H1 (cell line): Measurements from ENCODE around the gene KLK6.

Experiments
- CHD2 ChIP-seq: IDR thresholded peaks from 2 replicates; pipeline ENCODE4 v1.6.1; 2012; ENCODE audit warnings: low read length, improper control_type of control experiment
- CREB1 ChIP-seq: IDR thresholded peaks from 2 replicates; pipeline ENCODE4 v1.6.1; 2012; ENCODE audit warnings: inconsistent platforms
- EGR1 ChIP-seq: IDR thresholded peaks from 2 replicates; pipeline ENCODE4 v1.6.1; 2011; ENCODE audit warnings: low read depth, low read length, borderline replicate concordance
- EZH2 ChIP-seq: fragments of 200-600 bp; sonication (generic); IDR thresholded peaks from 2 replicates; pipeline ENCODE4 v1.7.1; 2012; ENCODE audit warnings: low read depth, mild to moderate bottlenecking, moderate library complexity, low read length, inconsistent platforms; ENCODE audit not compliant: severe bottlenecking
- FOSL1 ChIP-seq: IDR thresholded peaks from 2 replicates; pipeline ENCODE4 v1.6.1; 2011; ENCODE audit warnings: mild to moderate bottlenecking, low read depth, low read length, moderate library complexity; ENCODE audit not compliant: insufficient read depth
- JUN ChIP-seq: IDR thresholded peaks from 2 replicates; pipeline ENCODE4 v1.6.1; 2011; ENCODE audit warnings: low read depth, mild to moderate bottlenecking, improper control_type of control experiment, low read length
- NRF1 ChIP-seq: IDR thresholded peaks from 2 replicates; pipeline ENCODE4 v1.6.1; 2011; ENCODE audit warnings: mild to moderate bottlenecking, low read depth, low read length, improper control_type of control experiment
- RAD21 ChIP-seq, 2 experiments: IDR thresholded peaks in 1 of 2; conservative IDR thresholded peaks in 1 of 2; 2 replicates each; pipeline ENCODE4 v1.6.1; 2011; ENCODE audit warnings: low read depth in 2 of 2, low read length in 2 of 2, improper control_type of control experiment in 1 of 2, inconsistent platforms in 1 of 2, mild to moderate bottlenecking in 1 of 2, moderate library complexity in 1 of 2
- RNF2 ChIP-seq: fragments of 200-900, 300-1000 bp; sonication (generic); IDR thresholded peaks from 2 replicates; pipeline ENCODE4 v1.7.1; 2016; ENCODE audit warnings: borderline replicate concordance, low read depth, mild to moderate bottlenecking, antibody characterized with exemption, low read length; ENCODE audit not compliant: poor library complexity, severe bottlenecking; ENCODE audit errors: missing control alignments
- SP1 ChIP-seq: IDR thresholded peaks from 2 replicates; pipeline ENCODE4 v1.6.1; 2011; ENCODE audit warnings: low read depth, low read length
- TF ChIP-seq, protein P1 (sequence below), 3 experiments: IDR thresholded peaks; 1 replicate in 2 of 3; 2 replicates in 1 of 3; pipeline versions ENCODE4 v1.5.1 to v1.6.1; 2011; ENCODE audit warnings: low read length in 3 of 3, mild to moderate bottlenecking in 3 of 3, inconsistent platforms in 2 of 3, low read depth in 1 of 3, moderate library complexity in 1 of 3; ENCODE audit not compliant: insufficient read depth in 1 of 3; ENCODE audit errors: control extremely low read depth in 1 of 3
- TF ChIP-seq, protein P2 (sequence below): IDR thresholded peaks from 2 replicates; pipeline ENCODE4 v1.6.1; 2012; ENCODE audit warnings: inconsistent platforms

DNA sequence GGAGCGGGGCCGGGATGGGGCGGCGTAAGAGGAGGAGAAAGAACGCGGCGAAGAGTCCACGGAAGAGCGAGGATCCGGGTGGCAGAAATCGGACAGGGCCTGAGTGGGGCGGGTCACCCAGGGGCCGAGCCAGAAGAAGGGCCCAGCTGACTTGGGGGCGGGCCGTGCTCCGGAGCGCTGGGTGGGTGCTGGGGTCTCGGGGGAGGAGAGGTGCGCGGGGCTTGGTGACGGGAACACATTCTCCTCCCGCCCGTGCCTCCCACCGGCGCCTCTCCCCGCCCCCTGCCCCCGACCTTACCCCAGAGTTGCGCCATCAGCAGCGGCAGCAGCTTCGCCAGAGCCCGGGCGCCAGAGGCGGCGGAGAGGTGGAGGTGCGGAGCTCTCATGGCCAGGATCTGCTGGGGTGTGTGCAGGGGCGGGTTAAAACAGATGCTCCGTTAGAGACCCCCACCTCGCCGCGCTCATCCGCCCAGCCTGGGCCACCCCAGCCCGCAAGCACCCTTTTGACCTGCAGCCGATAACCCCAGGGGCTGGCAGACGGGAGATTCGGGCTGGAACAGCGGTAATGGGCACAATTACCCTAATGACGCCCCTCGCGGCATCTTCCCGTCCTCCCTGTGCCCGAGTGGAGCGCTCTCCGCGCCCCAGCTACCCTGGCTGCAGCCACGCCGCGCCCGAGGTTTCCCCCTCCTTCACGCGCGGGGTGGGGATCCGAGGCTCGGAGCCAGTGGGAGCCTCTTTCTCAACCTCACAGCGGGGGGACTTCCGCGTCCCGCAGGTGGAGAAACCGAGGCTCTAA lies 49.6 kb upstream of the KLK6 start:
- TF ChIP-seq RAD21 (IDR thresholded peaks at IDR 0.05 in 1 of 2, conservative IDR thresholded peaks at IDR 0.05 in 1 of 2; ENCODE audit: low read depth in 2 of 2, low read length in 2 of 2) (no peak), CREB1 (no peak), JUN (no peak), EGR1 (no peak), EZH2 (no peak), NRF1 (no peak), RNF2 (no peak), FOSL1 (no peak), CHD2 (no peak), SP1 (no peak)
- TF ChIP-seq, protein P1, sequence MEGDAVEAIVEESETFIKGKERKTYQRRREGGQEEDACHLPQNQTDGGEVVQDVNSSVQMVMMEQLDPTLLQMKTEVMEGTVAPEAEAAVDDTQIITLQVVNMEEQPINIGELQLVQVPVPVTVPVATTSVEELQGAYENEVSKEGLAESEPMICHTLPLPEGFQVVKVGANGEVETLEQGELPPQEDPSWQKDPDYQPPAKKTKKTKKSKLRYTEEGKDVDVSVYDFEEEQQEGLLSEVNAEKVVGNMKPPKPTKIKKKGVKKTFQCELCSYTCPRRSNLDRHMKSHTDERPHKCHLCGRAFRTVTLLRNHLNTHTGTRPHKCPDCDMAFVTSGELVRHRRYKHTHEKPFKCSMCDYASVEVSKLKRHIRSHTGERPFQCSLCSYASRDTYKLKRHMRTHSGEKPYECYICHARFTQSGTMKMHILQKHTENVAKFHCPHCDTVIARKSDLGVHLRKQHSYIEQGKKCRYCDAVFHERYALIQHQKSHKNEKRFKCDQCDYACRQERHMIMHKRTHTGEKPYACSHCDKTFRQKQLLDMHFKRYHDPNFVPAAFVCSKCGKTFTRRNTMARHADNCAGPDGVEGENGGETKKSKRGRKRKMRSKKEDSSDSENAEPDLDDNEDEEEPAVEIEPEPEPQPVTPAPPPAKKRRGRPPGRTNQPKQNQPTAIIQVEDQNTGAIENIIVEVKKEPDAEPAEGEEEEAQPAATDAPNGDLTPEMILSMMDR (IDR thresholded peaks at IDR 0.05; ENCODE audit: control extremely low read depth in 1 of 3, insufficient read depth in 1 of 3, low read depth in 1 of 3, low read length in 3 of 3), result no peak
- TF ChIP-seq, protein P2, sequence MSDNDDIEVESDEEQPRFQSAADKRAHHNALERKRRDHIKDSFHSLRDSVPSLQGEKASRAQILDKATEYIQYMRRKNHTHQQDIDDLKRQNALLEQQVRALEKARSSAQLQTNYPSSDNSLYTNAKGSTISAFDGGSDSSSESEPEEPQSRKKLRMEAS, result no peak
